Ascending aorta (tissue), 2 donors: Measurements from ENCODE around the gene GPC5. TPM values are rescaled to one million over a fixed set of nuclear protein-coding genes. Genes with fewer than 3 reads are reported as not detected.

Experiments used
- DNase-seq, 2 donors: peaks; one replicate each; pipeline ENCODE4 v3.0.0-alpha.2; 2019; ENCODE audit warnings: low spot score in 2 of 2
- H3K27ac ChIP-seq, 2 donors: fragments of 200-600 bp; sonication (generic); one replicate each; pipeline ENCODE4 v1.5.1; 2016 to 2017; ENCODE audit warnings: mild to moderate bottlenecking in 1 of 2
- H3K27me3 ChIP-seq: fragments of 200-600 bp; sonication (generic); one replicate; pipeline ENCODE4 v1.5.1; 2017
- H3K36me3 ChIP-seq, 2 donors: fragments of 200-600 bp; sonication (generic); one replicate each; pipeline ENCODE4 v1.5.1; 2016
- H3K4me1 ChIP-seq, 2 donors: fragments of 200-600 bp; sonication (generic); one replicate each; pipeline ENCODE4 v1.5.1; 2016 to 2017; ENCODE audit warnings: mild to moderate bottlenecking in 1 of 2
- H3K4me3 ChIP-seq, 2 donors: fragments of 200-600 bp; sonication (generic); one replicate each; pipeline ENCODE4 v1.5.1; 2016 to 2017; ENCODE audit warnings: mild to moderate bottlenecking in 1 of 2
- H3K9me3 ChIP-seq, 2 donors: fragments of 200-600 bp; sonication (generic); one replicate each; pipeline ENCODE4 v1.5.1; 2016
- CTCF ChIP-seq, 3 experiments: fragments of 200-600 bp in 2 of 3; fragments of 450-650 bp in 1 of 3; sonication (generic) in 2 of 3; IDR thresholded peaks; one replicate each; pipeline ENCODE4 v1.5.1; 2016 to 2019; ENCODE audit warnings: antibody characterized with exemption in 3 of 3, mild to moderate bottlenecking in 1 of 3, moderate library complexity in 1 of 3
- intact Hi-C: fragments of 100-400 bp; cut with DNase I; formaldehyde crosslinking; loops from one replicate; pipeline ENCODE4 v1.15.1; 2023
- total RNA-seq: library from RNA; depleted of rRNA; stranded (reverse); fragments of >200 nt; gene quantifications from one replicate; pipeline ENCODE4 v1.1.0, GENCODE V29; 2016

GPC5 gene
- total RNA-seq, 1 donor from 2014 or later = not detected

GRCh38 chr13:91726671-91727070 lies 328.2 kb downstream of the GPC5 start:
- DNase-seq = no peak
- no peaks in the 10 kb centered on the region for H3K4me1 ChIP-seq
- no peaks in the 10 kb centered on the region for H3K9me3 ChIP-seq
- H3K4me3 ChIP-seq = no peak overlapping the region
- no peaks in the 10 kb centered on the region for H3K36me3 ChIP-seq
- TF ChIP-seq CTCF (IDR thresholded peaks at IDR 0.05) = no peak
- no peaks in the 10 kb centered on the region for H3K27me3 ChIP-seq
- intact Hi-C loops = loop anchor here (10.0 kb wide), 1 partner anchor 342 kb away; no protein-coding TSS in a partner anchor
- no peak overlapping the region for H3K27ac ChIP-seq

GRCh38 chr13:91729859-91730258 lies 331.4 kb downstream of the GPC5 start:
- no peak for TF ChIP-seq CTCF (IDR thresholded peaks at IDR 0.05)
- Histone ChIP-seq H3K36me3 (no peaks in the 10 kb centered on the region), H3K9me3 (no peaks in the 10 kb centered on the region), H3K27ac (no peak overlapping the region), H3K27me3 (no peaks in the 10 kb centered on the region), H3K4me1 (no peaks in the 10 kb centered on the region), H3K4me3 (no peak overlapping the region)
- no peak for DNase-seq
- intact Hi-C loops = loop anchor here (10.0 kb wide), 1 partner anchor 345 kb away; no protein-coding TSS in a partner anchor

GRCh38 chr13:91739751-91740150 lies 341.3 kb downstream of the GPC5 start:
- TF ChIP-seq CTCF (IDR thresholded peaks at IDR 0.05) = no peak
- H3K4me3 ChIP-seq = no peak overlapping the region
- no peak for DNase-seq
- no peaks in the 10 kb centered on the region for H3K4me1 ChIP-seq
- H3K36me3 ChIP-seq = no peaks in the 10 kb centered on the region
- H3K9me3 ChIP-seq = no peaks in the 10 kb centered on the region
- H3K27me3 ChIP-seq = no peaks in the 10 kb centered on the region
- intact Hi-C loops = no loop called here
- no peak overlapping the region for H3K27ac ChIP-seq

- Histone ChIP-seq H3K9me3 (no peaks in the 10 kb centered on the region), H3K27me3 (no peaks in the 10 kb centered on the region), H3K4me3 (no peak overlapping the region), H3K27ac (no peak overlapping the region), H3K4me1 (no peaks in the 10 kb centered on the region), H3K36me3 (no peaks in the 10 kb centered on the region)
- intact Hi-C loops = no loop called here
- DNase-seq = no peak
- TF ChIP-seq CTCF (IDR thresholded peaks at IDR 0.05) = no peak
Measured at GRCh38 chr13:91740756-91741155, 342.3 kb downstream of the GPC5 start.

GRCh38 chr13:91741925-91742324 lies 343.5 kb downstream of the GPC5 start:
- no peak overlapping the region for H3K4me3 ChIP-seq
- no peaks in the 10 kb centered on the region for H3K27me3 ChIP-seq
- H3K9me3 ChIP-seq = no peaks in the 10 kb centered on the region
- H3K4me1 ChIP-seq = no peaks in the 10 kb centered on the region
- no peak for TF ChIP-seq CTCF (IDR thresholded peaks at IDR 0.05)
- no peak for DNase-seq
- no peak overlapping the region for H3K27ac ChIP-seq
- no peaks in the 10 kb centered on the region for H3K36me3 ChIP-seq
- intact Hi-C loops = no loop called here

GRCh38 chr13:91744284-91744683 lies 345.9 kb downstream of the GPC5 start:
- Histone ChIP-seq H3K9me3 (no peaks in the 10 kb centered on the region), H3K27me3 (no peaks in the 10 kb centered on the region), H3K36me3 (no peaks in the 10 kb centered on the region), H3K4me1 (no peaks in the 10 kb centered on the region), H3K27ac (no peak overlapping the region), H3K4me3 (no peak overlapping the region)
- intact Hi-C loops = no loop called here
- no peak for TF ChIP-seq CTCF (IDR thresholded peaks at IDR 0.05)
- no peak for DNase-seq
